Urinary bladder (tissue), 4 donors: Measurements from ENCODE around the gene NAALADL2. TPM values are rescaled to one million over a fixed set of nuclear protein-coding genes. Genes with fewer than 3 reads are reported as not detected.
"Not testable (repeated sequence)": the region's sequence is repeated elsewhere in the genome, so short reads cannot be mapped to it uniquely, and the experiment has no call there.

ENCODE experiments used
- DNase-seq: peaks from one replicate; pipeline ENCODE4 v3.0.0-alpha.2; 2015; ENCODE audit errors: extremely low spot score
- H3K27ac ChIP-seq: one replicate; pipeline ENCODE4 v1.5.1; 2013; ENCODE audit warnings: low read depth, mild to moderate bottlenecking, moderate library complexity
- H3K36me3 ChIP-seq: one replicate; pipeline ENCODE4 v1.6.1; 2013; ENCODE audit warnings: mild to moderate bottlenecking, moderate library complexity; ENCODE audit not compliant: insufficient read depth
- H3K4me1 ChIP-seq: one replicate; pipeline ENCODE4 v1.6.1; 2013; ENCODE audit warnings: mild to moderate bottlenecking, moderate library complexity; ENCODE audit not compliant: insufficient read depth
- H3K4me3 ChIP-seq: one replicate; pipeline ENCODE4 v1.5.1; 2013; ENCODE audit warnings: low read depth, low read length
- WGBS: extraction: QIAGEN DNeasy Blood & Tissue Kit; methylation state at CpG from one replicate; pipeline ENCODE4 v1.1.7; 2013; 5-methylcytosine and 5-hydroxymethylcytosine counted together
- polyA plus RNA-seq: library from polyadenylated mRNA; stranded (reverse); fragments of 200-250 nt; gene quantifications from one replicate; pipeline ENCODE4 v1.2.3, GENCODE V29; 2013
- total RNA-seq: library from RNA; depleted of rRNA; stranded (reverse); fragments of >200 nt; gene quantifications from one replicate; pipeline ENCODE4 v1.2.3, GENCODE V29; 2014
- donor health status: healthy with polysubstance abuse.
- donor health status: healthy.

The NAALADL2 gene
- total and polyA plus RNA-seq, 2 donors, result 4.2 to 77.5 TPM

DNA sequence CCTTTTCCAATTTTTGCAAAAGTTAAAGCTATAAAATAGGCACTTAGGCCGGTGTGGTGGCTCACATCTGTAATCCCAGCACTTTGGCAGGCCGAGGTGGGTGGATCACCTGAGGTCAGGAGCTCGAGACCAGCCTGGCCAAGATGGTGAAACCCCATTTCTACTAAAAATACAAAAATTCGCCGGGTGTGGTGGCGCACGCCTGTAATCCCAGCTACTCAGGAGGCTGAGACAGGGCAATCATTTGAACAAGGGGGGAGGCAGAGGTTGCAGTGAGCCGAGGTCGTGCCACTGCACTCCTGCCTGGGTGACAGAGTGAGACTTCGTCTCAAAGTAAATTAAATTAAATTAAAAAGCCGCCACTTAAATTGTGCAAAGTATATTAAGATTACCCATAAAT, 412.3 kb downstream of the NAALADL2 start:
- not testable (repeated sequence) for H3K4me1 ChIP-seq, H3K36me3 ChIP-seq, H3K4me3 ChIP-seq, H3K27ac ChIP-seq, DNase-seq
- WGBS, result 97% methylated on average over 11 of the region's 11 CpGs

DNA sequence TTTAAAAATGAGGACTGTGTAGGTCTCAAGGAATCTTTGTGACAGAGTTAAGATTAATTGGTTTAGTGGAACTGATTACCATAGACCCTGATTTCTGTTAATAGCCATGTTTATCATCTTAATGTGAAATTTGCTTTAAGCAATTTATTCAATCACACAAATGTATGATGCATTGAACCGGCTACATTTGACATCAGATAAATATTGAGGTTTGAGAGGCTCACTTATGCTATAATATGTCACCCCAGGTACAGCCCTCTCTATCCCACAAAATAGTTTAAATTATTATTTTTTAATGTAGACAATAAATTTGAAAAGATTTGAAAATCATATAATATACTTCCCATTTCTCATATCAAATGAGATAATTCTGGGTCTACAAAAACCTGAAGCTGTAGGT, 413.3 kb downstream of the NAALADL2 start:
- no peaks in the 10 kb centered on the region for H3K36me3 ChIP-seq
- H3K27ac ChIP-seq, result no peak overlapping the region
- whole genome bisulfite sequencing, result 98% methylated on average over 1 of the region's 1 CpG
- no peaks in the 10 kb centered on the region for H3K4me1 ChIP-seq
- DNase-seq, result no peak
- no peak overlapping the region for H3K4me3 ChIP-seq

DNA sequence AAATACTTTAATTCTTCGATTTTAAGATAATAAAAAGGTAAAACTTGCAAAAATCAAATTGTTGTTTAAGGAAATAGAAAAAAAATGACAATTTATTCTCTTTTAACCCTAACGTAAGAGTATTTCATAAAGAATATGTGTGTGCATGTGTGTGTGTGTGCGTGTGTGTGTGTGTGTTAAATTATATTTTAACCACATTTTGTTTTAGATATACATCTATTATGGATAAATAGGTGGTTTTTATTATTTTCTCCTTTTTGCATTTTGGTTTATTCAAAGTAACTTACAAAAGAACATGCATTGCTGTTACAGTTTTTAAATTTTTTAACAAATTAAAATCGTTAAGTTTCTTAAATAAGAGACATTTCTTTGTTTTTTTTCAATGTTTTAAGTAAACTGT, 414.4 kb downstream of the NAALADL2 start:
- Histone ChIP-seq H3K36me3 (no peaks in the 10 kb centered on the region), H3K4me3 (no peak overlapping the region), H3K4me1 (no peaks in the 10 kb centered on the region), H3K27ac (no peak overlapping the region)
- WGBS, result 96% methylated on average over 4 of the region's 4 CpGs
- no peak for DNase-seq

DNA sequence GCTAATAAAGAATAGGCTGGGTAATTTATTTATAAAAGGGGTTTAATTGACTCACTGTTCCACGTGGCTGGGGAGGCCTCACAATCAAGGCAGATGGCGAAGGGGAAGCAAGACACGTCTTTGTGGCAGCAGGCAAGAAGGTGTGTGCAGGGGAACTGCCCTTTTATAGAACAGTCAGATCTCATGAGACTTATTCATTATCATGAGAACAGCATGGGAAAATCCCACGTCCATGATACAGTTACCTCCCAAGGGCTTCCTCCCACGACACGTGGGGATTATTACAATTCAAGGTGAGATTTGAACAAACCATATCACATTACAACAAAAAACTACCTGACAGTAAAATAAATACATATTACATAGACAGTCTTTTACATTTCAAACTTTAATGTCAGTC, 414.9 kb downstream of the NAALADL2 start:
- no peak for DNase-seq
- Histone ChIP-seq H3K27ac (no peak overlapping the region), H3K36me3 (no peaks in the 10 kb centered on the region), H3K4me1 (no peaks in the 10 kb centered on the region), H3K4me3 (no peak overlapping the region)
- WGBS, result 84% methylated on average over 6 of the region's 6 CpGs

DNA sequence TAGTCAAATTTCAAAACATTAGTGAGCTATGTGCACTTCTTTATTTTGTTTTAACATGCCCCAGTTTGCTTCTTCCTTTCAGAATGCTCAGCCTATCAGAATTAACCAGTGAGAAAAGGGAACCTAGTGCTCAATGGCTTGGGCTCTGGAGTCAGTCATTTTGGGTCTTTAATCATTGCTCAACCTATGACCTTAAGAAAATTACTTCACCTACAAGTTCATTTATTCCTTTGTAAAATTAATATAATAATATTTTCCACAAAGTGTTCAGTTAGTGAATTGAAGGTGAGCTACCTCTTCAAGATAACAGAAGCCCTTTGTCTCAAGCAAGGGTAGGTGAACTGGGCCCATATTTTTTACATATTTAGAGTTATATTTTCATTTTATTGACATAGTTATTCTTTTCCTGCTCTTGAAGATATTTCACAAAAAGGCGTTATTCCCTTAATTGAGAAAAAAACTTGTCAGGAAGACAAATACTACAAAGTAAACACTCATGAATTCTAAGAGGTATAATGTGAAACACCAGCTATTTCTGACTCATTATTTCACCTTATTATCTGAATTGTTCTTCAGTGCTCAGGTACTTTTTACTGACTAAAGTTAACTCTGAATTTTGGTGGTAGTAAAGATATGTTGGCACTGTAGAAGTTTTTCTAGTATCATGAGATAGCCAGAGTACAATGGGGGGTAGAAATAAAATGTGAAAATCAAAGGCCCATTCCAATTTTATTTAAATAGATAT, 415.5 kb downstream of the NAALADL2 start:
- WGBS, result 89% methylated on average over 1 of the region's 1 CpG
- Histone ChIP-seq H3K4me1 (no peaks in the 10 kb centered on the region), H3K27ac (no peak overlapping the region), H3K36me3 (no peaks in the 10 kb centered on the region), H3K4me3 (no peak overlapping the region)
- no peak for DNase-seq

DNA sequence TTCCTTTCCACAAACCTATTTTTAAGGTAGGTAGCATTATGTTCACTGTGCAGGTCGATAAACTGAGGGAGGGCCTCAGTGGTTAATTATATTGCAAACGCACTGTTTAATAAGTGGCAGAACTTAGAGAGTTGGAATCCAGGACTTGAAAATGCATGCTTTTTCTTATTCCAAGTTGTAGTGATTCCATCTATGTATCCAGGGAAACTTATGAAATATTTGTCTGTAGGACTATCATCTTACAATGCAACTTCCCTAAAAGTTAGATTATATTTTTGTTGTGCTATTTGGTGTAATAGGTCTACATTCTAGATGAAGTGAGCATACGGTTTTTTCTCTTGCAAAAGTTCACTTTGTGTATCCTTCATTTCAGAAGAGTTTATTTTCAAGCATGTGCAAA, 419.5 kb downstream of the NAALADL2 start:
- no peak for DNase-seq
- Histone ChIP-seq H3K4me1 (no peaks in the 10 kb centered on the region), H3K4me3 (no peak overlapping the region), H3K27ac (no peak overlapping the region), H3K36me3 (no peaks in the 10 kb centered on the region)
- 63% methylated on average over 3 of the region's 3 CpGs for WGBS

DNA sequence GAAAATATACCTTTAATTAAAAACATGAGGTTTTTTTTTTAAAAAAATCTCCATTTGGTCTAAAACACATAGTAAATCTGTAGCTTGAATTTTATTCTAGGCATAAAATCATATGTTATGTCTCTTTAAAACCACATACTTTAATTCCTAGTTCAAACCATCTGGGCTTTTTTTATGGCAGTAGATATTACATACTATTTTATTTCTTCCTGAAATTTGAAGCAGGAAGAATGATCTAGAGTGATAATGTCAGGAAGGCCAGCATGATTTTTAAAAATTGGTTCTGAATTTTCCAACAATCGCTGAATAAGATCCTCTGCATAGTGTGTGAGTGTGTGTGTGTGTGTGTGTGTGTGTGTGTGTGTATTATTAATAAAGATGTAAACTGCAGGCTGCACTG, 420.3 kb downstream of the NAALADL2 start:
- no peak overlapping the region for H3K4me3 ChIP-seq
- 72% methylated on average over 1 of the region's 1 CpG for WGBS
- DNase-seq, result no peak
- H3K4me1 ChIP-seq, result no peaks in the 10 kb centered on the region
- no peaks in the 10 kb centered on the region for H3K36me3 ChIP-seq
- H3K27ac ChIP-seq, result no peak overlapping the region

DNA sequence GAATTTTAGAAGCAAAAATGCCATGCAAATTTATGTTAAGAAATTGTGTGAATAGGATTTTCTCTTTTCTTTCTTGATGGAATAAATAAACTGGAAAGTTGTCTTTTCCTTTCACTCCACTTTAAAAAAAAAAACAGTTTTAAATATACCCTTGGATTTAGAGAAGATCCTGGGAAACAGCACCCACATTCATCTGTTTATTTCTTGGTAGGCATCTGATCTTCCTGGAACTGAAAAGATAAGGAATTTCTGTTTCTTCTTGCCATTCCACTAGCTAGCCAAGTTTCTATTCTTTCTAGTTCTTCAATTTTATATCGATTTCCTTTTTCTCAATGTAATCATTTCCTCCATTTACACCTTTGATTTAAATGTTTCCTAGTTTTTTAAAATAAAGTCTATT, 420.8 kb downstream of the NAALADL2 start:
- no peak overlapping the region for H3K27ac ChIP-seq
- WGBS, result 77% methylated on average over 1 of the region's 1 CpG
- H3K4me1 ChIP-seq, result no peaks in the 10 kb centered on the region
- no peak overlapping the region for H3K4me3 ChIP-seq
- no peak for DNase-seq
- no peaks in the 10 kb centered on the region for H3K36me3 ChIP-seq

DNA sequence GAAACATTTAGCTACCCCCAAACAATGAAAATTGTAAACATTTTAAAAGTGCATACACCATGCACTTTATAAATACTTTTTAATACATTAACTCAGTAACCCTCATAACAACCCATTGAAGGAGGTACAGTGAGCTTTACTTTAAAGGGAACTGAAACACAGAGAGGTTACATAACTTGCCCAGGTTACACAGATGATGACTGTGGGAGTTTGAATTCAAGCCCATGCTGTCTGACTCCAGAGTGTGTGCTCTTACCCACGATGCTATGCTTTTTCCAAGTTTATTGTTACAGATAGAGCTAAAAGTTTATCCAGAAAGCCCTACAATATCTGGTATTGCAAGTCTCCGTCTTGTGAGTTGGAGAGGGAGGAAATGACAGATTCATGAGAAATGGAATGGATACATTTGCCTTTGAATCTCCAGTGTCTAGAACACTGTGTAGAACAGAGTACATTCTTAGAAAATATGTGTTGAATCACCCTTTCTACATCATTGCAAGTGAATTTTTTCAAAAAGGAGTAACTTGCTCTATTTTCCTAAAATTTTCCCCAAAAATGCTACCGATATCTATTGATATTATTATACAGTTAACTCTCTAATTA, 428.3 kb downstream of the NAALADL2 start:
- Histone ChIP-seq H3K27ac (no peak overlapping the region), H3K4me3 (no peak overlapping the region), H3K36me3 (no peaks in the 10 kb centered on the region), H3K4me1 (no peaks in the 10 kb centered on the region)
- WGBS, result 85% methylated on average over 3 of the region's 3 CpGs
- no peak for DNase-seq

DNA sequence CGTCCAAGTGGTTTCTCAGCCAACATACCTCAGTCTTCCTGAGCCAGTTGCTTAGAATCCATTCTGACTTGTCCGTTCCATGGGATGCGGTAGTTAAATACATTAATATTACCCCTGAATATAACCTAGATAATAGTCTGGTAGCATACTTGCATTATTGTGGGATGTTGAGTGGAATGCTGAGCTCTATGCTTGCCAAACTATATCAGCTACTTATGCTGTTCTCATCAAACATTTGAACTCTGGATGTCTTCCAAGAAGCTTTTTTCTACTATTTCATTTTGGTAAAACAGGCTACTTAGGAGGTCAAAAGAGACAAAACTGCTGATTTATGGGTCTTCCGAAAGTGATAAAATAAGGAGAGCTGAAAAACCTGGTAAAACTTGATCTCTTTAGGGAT, 429.5 kb downstream of the NAALADL2 start:
- 79% methylated on average over 4 of the region's 4 CpGs for WGBS
- Histone ChIP-seq H3K4me1 (no peaks in the 10 kb centered on the region), H3K27ac (no peak overlapping the region), H3K4me3 (no peak overlapping the region), H3K36me3 (no peaks in the 10 kb centered on the region)
- DNase-seq, result peak; percentile 33

DNA sequence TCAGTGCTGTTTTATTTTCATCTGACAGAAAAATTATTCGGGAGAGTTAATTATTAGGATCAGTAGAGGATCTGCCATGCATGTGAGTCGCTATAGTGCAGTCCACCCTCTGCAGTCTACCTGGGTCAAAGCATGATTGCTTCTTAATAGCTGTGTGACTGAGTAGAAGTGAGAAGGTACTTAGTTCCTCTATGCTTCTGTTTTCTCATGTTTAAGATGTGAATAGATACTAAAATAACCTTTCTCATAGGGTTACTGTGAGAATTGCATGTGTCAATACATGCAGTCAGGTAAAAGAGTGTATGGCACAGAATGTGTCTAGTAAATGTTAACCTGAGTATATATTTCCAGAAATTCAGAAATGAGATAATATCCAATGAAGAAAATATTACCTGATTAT, 435.7 kb downstream of the NAALADL2 start:
- no peak for DNase-seq
- no peak overlapping the region for H3K27ac ChIP-seq
- H3K36me3 ChIP-seq, result no peaks in the 10 kb centered on the region
- H3K4me1 ChIP-seq, result no peaks in the 10 kb centered on the region
- 98% methylated on average over 2 of the region's 2 CpGs for WGBS
- H3K4me3 ChIP-seq, result no peak overlapping the region

DNA sequence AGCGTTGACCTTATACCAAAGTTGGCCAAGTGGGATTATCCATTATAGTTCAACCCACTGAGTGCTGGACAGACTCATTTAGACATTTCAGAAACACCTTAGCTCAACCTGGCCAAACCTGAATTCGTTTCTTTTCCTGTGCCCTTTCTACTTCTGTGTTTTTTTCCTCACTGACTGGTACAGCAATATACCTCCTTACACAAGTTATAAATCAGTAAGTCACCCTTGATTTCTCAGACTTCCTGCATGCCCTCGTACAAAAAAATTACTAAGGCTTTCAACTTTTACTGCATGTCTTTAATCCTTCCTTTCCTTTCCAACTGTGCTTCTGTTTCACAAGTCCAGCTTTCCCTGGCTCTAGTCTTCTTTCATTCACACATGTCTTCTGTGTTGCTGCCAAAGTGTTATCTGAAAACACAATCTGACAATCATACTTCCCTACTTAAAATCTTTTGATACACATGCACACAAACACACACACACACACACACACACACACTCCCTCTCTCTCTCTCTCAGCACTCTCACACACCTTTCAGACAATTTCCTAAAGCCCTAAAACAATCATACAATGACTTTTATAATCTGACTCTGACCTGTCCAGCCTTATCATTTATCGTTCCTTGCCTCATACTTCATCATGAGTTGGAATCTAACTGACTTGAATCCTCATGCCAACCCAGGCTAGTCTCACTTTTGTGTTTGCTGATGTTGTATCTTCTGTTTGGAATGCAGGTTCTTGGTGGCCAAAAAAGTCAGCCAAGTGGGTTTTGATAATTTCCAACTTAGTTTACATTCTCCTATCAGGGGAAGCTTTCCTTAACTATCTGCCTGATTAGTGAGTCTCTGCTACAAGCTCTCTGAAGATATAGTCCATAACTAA, 436.4 kb downstream of the NAALADL2 start:
- Histone ChIP-seq H3K4me3 (no peak overlapping the region), H3K36me3 (no peaks in the 10 kb centered on the region), H3K27ac (no peak overlapping the region), H3K4me1 (no peaks in the 10 kb centered on the region)
- 55% methylated on average over 4 of the region's 4 CpGs for WGBS
- no peak for DNase-seq

DNA sequence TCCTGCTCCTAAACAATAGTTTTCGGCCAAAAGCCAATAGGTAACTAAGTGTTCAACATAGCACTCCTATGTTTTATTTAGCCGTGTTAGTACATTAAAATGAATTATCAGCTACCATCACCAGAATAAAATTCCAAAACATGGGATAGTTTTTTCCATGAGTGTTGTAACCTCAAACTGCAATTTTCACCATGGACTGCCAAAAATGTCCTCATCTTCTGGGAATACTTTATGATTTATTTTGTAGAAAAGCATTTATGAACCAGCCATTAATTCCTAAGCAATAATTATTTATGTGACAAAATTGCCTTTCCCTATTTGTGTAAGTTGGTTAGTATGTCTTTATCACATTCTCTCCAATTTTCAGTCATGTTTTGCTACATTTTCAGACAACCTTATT, 438.1 kb downstream of the NAALADL2 start:
- DNase-seq, result no peak
- Histone ChIP-seq H3K4me3 (no peak overlapping the region), H3K4me1 (no peaks in the 10 kb centered on the region), H3K36me3 (no peaks in the 10 kb centered on the region), H3K27ac (no peak overlapping the region)
- WGBS, result 86% methylated on average over 2 of the region's 2 CpGs

DNA sequence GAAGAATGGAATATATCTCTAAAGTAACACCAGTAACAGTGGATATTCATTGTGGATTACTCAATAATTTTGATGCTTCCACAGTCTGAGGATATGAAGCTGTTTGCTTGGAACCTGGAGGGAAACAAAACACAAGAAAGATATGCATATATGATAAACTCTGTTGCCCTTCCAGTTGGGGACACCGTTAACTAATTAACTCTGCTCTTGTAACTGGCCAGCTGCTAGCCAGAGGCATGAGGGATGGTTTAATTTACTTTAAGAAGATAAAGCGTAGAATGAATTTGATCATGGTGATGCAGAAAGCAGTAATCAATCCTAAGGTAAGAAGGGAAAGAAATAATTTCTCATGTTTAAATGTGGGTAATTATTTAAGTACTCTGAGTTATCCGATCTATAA, 442.6 kb downstream of the NAALADL2 start:
- H3K36me3 ChIP-seq, result no peaks in the 10 kb centered on the region
- WGBS, result 94% methylated on average over 3 of the region's 3 CpGs

More for the DNA sequence above, 442.6 kb downstream of the NAALADL2 start:
- no peak for DNase-seq
- Histone ChIP-seq H3K4me3 (no peak overlapping the region), H3K27ac (no peak overlapping the region), H3K4me1 (no peaks in the 10 kb centered on the region)
